HEK293 (cell line): ENCODE measurements around the gene MAPK12.

Experiments used
- CTCF ChIA-PET: fragments of 350-600 bp; formaldehyde crosslinking; extraction: SDS; loops from one replicate; lab custom pipeline; 2021; ENCODE audit warnings: antibody characterized with exemption; lab: Yijun Ruan, JAX
- POLR2A ChIA-PET: fragments of 300-600 bp; formaldehyde crosslinking; extraction: SDS; loops from one replicate; lab custom pipeline; 2020; ENCODE audit warnings: antibody characterized with exemption, inconsistent platforms; lab: Yijun Ruan, JAX
- H3K27ac ChIP-seq: fragments of 200-500 bp; sonication (Bioruptor generic); 2 replicates; pipeline ENCODE4 v1.5.1; 2014; ENCODE audit warnings: low read depth, low read length, control low read depth, inconsistent platforms; ENCODE audit errors: extremely low read depth
- H3K36me3 ChIP-seq, 2 experiments: fragments of 200-500 bp in 1 of 2; sonication (Bioruptor generic) in 1 of 2; 1 replicate in 1 of 2; 2 replicates in 1 of 2; pipeline ENCODE4 v1.5.1; 2014 to 2017; ENCODE audit warnings: inconsistent platforms in 2 of 2, low read length in 2 of 2; ENCODE audit not compliant: control insufficient read depth in 2 of 2, insufficient read depth in 1 of 2
- H3K4me1 ChIP-seq: fragments of 200-500 bp; sonication (Bioruptor generic); 2 replicates; pipeline ENCODE4 v1.5.1; 2014; ENCODE audit warnings: mild to moderate bottlenecking, low read length, inconsistent platforms; ENCODE audit not compliant: control insufficient read depth, insufficient read depth
- H3K4me3 ChIP-seq: 2 replicates; pipeline ENCODE4 v1.5.1; 2011; ENCODE audit warnings: low read depth, mild to moderate bottlenecking, control low read depth, low read length, moderate library complexity
- H3K9me3 ChIP-seq: fragments of 200-500 bp; sonication (Bioruptor generic); 2 replicates; pipeline ENCODE4 v1.5.1; 2014; ENCODE audit warnings: low read depth, low read length, inconsistent platforms; ENCODE audit not compliant: control insufficient read depth, insufficient read depth
- HOXA7 ChIP-seq: sonication (generic); formaldehyde crosslinking; IDR thresholded peaks from 2 replicates; pipeline ENCODE4 v1.8.1; 2022; ENCODE audit warnings: missing genetic modification reagents, borderline replicate concordance
- KLF1 ChIP-seq: fragments of 450-650 bp; formaldehyde crosslinking; IDR thresholded peaks from 2 replicates; pipeline ENCODE4 v1.5.1; 2016; ENCODE audit warnings: missing biosample characterization, missing genetic modification characterization
- KLF8 ChIP-seq: fragments of 450-650 bp; formaldehyde crosslinking; IDR thresholded peaks from 2 replicates; pipeline ENCODE4 v1.5.1; 2016; ENCODE audit warnings: missing biosample characterization, missing genetic modification characterization
- PRDM1 ChIP-seq: fragments of 450-650 bp; formaldehyde crosslinking; IDR thresholded peaks from 2 replicates; pipeline ENCODE4; 2016; ENCODE audit warnings: missing biosample characterization, missing genetic modification characterization
- RBAK ChIP-seq: fragments of 450-650 bp; formaldehyde crosslinking; IDR thresholded peaks from 2 replicates; pipeline ENCODE4 v1.5.1; 2016; ENCODE audit warnings: missing biosample characterization, missing genetic modification characterization
- SCRT1 ChIP-seq: fragments of 450-650 bp; formaldehyde crosslinking; IDR thresholded peaks from 2 replicates; pipeline ENCODE4 v1.5.1; 2016; ENCODE audit warnings: missing biosample characterization, missing genetic modification characterization, borderline replicate concordance
- SCRT2 ChIP-seq: fragments of 450-650 bp; formaldehyde crosslinking; IDR thresholded peaks from 2 replicates; pipeline ENCODE4 v1.5.1; 2016; ENCODE audit warnings: missing biosample characterization, missing genetic modification characterization
- TRIM28 ChIP-seq: IDR thresholded peaks from 2 replicates; pipeline ENCODE4 v1.6.1; 2011; ENCODE audit warnings: low read length, control low read depth, borderline replicate concordance
- ZBTB20 ChIP-seq: fragments of 450-650 bp; formaldehyde crosslinking; IDR thresholded peaks from 2 replicates; pipeline ENCODE4 v1.5.1; 2016; ENCODE audit warnings: missing biosample characterization, missing genetic modification characterization
- ZBTB7A ChIP-seq: fragments of 450-650 bp; formaldehyde crosslinking; IDR thresholded peaks from 2 replicates; pipeline ENCODE4 v1.5.1; 2016; ENCODE audit warnings: low read depth, missing biosample characterization, missing genetic modification characterization
- ZEB2 ChIP-seq: fragments of 450-650 bp; formaldehyde crosslinking; IDR thresholded peaks from 2 replicates; pipeline ENCODE4 v1.5.1; 2016; ENCODE audit warnings: missing biosample characterization, missing genetic modification characterization
- ZNF169 ChIP-seq: fragments of 450-650 bp; formaldehyde crosslinking; IDR thresholded peaks from 2 replicates; pipeline ENCODE4 v1.5.1; 2016; ENCODE audit warnings: missing biosample characterization, missing genetic modification characterization
- ZNF223 ChIP-seq: fragments of 450-650 bp; formaldehyde crosslinking; IDR thresholded peaks from 2 replicates; pipeline ENCODE4 v1.5.1; 2016; ENCODE audit warnings: missing biosample characterization, missing genetic modification characterization
- ZNF548 ChIP-seq: fragments of 450-650 bp; formaldehyde crosslinking; IDR thresholded peaks from 2 replicates; pipeline ENCODE4 v1.5.1; 2016; ENCODE audit warnings: missing biosample characterization, missing genetic modification characterization
- ZNF555 ChIP-seq: fragments of 450-650 bp; formaldehyde crosslinking; conservative IDR thresholded peaks from 2 replicates; pipeline ENCODE4 v1.5.1; 2017; ENCODE audit warnings: missing biosample characterization, mild to moderate bottlenecking, missing genetic modification characterization, inconsistent platforms
- ZNF585B ChIP-seq: fragments of 450-650 bp; formaldehyde crosslinking; IDR thresholded peaks from 2 replicates; pipeline ENCODE4 v1.5.1; 2016; ENCODE audit warnings: missing biosample characterization, missing genetic modification characterization
- ZNF621 ChIP-seq: fragments of 450-650 bp; formaldehyde crosslinking; IDR thresholded peaks from 2 replicates; pipeline ENCODE4 v1.5.1; 2017; ENCODE audit warnings: missing biosample characterization, missing genetic modification characterization
- ZNF623 ChIP-seq: fragments of 450-650 bp; formaldehyde crosslinking; IDR thresholded peaks from 2 replicates; pipeline ENCODE4 v1.5.1; 2016; ENCODE audit warnings: missing biosample characterization, missing genetic modification characterization
- ZNF629 ChIP-seq: fragments of 450-650 bp; formaldehyde crosslinking; IDR thresholded peaks from 2 replicates; pipeline ENCODE4 v1.5.1; 2017; ENCODE audit warnings: missing biosample characterization, missing genetic modification characterization
- ZNF664 ChIP-seq: fragments of 450-650 bp; formaldehyde crosslinking; IDR thresholded peaks from 2 replicates; pipeline ENCODE4 v1.5.1; 2016; ENCODE audit warnings: missing biosample characterization, missing genetic modification characterization
- ZNF701 ChIP-seq: fragments of 450-650 bp; formaldehyde crosslinking; IDR thresholded peaks from 2 replicates; pipeline ENCODE4 v1.5.1; 2016; ENCODE audit warnings: missing biosample characterization, missing genetic modification characterization
- ZNF76 ChIP-seq: fragments of 450-650 bp; formaldehyde crosslinking; IDR thresholded peaks from 2 replicates; pipeline ENCODE4; 2016; ENCODE audit warnings: low read depth, missing biosample characterization, missing genetic modification characterization, borderline replicate concordance
- ZNF785 ChIP-seq: fragments of 450-650 bp; formaldehyde crosslinking; IDR thresholded peaks from 2 replicates; pipeline ENCODE4 v1.5.1; 2016; ENCODE audit warnings: missing biosample characterization, missing genetic modification characterization
- TF ChIP-seq, protein P1 (sequence below): fragments of 450-650 bp; formaldehyde crosslinking; IDR thresholded peaks from 2 replicates; pipeline ENCODE4 v1.5.1; 2016; ENCODE audit warnings: missing biosample characterization, missing genetic modification characterization
- TF ChIP-seq, protein P2 (sequence below): fragments of 450-650 bp; formaldehyde crosslinking; IDR thresholded peaks from 2 replicates; pipeline ENCODE4 v1.5.1; 2016; ENCODE audit warnings: missing biosample characterization, missing genetic modification characterization
- TF ChIP-seq, protein P3 (sequence below): fragments of 450-650 bp; formaldehyde crosslinking; IDR thresholded peaks from 2 replicates; pipeline ENCODE4 v1.5.1; 2016; ENCODE audit warnings: missing biosample characterization, missing genetic modification characterization
- TF ChIP-seq, protein P4 (sequence below): fragments of 450-650 bp; formaldehyde crosslinking; IDR thresholded peaks from 2 replicates; pipeline ENCODE4; 2016; ENCODE audit warnings: missing biosample characterization, missing genetic modification characterization
- TF ChIP-seq, protein P5 (sequence below): fragments of 450-650 bp; formaldehyde crosslinking; IDR thresholded peaks from 2 replicates; pipeline ENCODE4 v1.5.1; 2016; ENCODE audit warnings: missing biosample characterization, missing genetic modification characterization

The MAPK12 gene

DNA sequence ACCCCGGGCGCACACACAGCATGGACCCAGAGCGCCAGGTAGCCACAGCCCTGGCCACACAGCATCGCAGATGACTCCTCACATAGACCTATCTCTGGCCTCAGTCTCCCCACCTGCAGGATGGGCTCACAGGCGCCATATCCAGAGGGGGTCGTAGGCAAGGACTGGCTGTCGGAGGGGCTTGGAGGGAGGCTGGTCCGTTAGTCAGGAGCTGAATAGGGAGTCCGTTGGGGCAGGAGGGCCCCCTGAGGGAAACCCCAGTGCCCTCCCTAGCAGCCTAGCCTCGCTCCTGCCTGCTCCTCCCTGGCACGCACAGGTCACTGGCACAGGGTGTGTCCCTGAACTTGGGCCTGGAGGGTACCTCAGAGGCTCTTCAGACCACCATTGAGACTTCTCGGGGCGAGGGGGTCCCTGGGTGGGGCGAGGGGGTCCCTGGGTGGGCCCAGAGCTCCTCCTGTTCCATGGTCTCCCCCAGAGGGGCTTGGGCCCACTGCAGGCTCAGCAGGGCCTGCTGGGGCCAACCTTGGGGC lies 44.0 kb upstream of the MAPK12 start:
- TF ChIP-seq, protein P1, sequence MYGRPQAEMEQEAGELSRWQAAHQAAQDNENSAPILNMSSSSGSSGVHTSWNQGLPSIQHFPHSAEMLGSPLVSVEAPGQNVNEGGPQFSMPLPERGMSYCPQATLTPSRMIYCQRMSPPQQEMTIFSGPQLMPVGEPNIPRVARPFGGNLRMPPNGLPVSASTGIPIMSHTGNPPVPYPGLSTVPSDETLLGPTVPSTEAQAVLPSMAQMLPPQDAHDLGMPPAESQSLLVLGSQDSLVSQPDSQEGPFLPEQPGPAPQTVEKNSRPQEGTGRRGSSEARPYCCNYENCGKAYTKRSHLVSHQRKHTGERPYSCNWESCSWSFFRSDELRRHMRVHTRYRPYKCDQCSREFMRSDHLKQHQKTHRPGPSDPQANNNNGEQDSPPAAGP: peak; percentile 87
- TF ChIP-seq ZNF701 (tag by site-specific recombination) (no peak), ZBTB7A (no peak), SCRT1 (no peak), ZNF223 (tag by site-specific recombination) (peak; percentile 61; the same call in 1 of the 2 replicates)
- peaks cover 0 to 38% of the 10 kb centered on the region in 2 experiments; a peak in 1 of 3 replicates for H3K36me3 ChIP-seq
- ChIA-PET CTCF (interaction anchor here (1.1 to 2.5 kb wide), 8 partner anchors 9 to 42 kb away, joined by 3 to 18 read pairs (median 4); partner anchors contain the start of gene DENND6B), POLR2A (interaction anchor here (1.0 to 4.7 kb wide), 13 partner anchors 8 to 203 kb away, joined by 3 to 37 read pairs (median 5); partner anchors contain the start of genes DENND6B, HDAC10, MAPK12 and NCAPH2)
- H3K4me3 ChIP-seq: peak overlapping the region; percentile 89
- peaks cover 21% of the 10 kb centered on the region for H3K4me1 ChIP-seq
- no peaks in the 10 kb centered on the region for H3K9me3 ChIP-seq
- H3K27ac ChIP-seq: peak overlapping the region; percentile 98

DNA sequence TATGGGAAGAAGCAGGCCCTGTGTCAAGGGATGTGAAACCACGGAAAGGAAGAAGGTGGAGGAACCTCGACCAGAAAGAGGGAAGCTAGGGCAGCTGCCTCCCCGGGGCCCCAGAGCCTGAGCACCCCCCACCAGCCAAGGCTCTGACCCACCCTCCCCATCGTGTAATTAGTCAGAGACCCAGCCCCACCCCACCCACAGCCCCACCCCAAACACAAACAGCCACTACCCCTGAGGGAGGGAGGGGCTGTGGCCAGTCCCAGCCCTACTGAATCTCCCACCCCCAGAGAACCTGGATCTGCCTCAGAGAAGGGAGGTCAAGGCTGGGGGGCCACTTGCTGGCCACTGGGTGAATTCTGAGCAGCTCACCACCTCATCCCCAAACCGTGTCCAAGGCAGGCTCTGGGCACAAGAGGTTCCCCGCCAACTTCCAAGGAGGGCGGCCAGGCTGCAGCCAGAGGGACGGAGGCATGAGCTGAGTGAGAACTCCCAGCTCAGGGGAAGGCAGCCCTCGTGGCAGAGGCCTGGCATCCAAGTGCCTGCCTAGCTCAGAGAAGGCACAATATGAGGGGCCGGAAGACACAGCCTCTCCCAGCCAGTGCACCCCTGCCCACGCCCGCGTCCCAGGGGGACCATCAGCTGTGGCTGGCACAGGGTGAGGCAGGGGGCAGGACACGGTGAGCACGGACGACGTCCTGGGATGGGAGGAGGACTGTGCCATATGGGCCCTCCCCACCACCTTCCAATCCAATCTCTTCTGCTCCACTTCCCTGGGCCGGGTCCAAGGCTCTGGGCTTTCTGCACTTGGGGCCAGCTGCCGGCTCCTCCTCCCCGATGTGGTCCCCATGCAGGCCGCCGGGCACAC lies 43.3 kb upstream of the MAPK12 start:
- Histone ChIP-seq H3K4me3 (peak overlapping the region; percentile 89), H3K36me3 (peaks cover 0 to 40% of the 10 kb centered on the region in 2 experiments; a peak in 1 of 3 replicates), H3K4me1 (peaks cover 21% of the 10 kb centered on the region), H3K9me3 (no peaks in the 10 kb centered on the region), H3K27ac (peak overlapping the region; percentile 98)
- ChIA-PET CTCF (interaction anchor here (1.1 to 2.5 kb wide), 9 partner anchors 8 to 54 kb away, joined by 3 to 18 read pairs (median 5); partner anchors contain the start of genes DENND6B and HDAC10), POLR2A (interaction anchor here (0.6 to 4.7 kb wide), 4 partner anchors 11 to 203 kb away, joined by 3 to 37 read pairs (median 5); partner anchors contain the start of gene NCAPH2)
- TF ChIP-seq ZNF585B (tag by site-specific recombination) (no peak), ZNF664 (tag by site-specific recombination) (no peak), ZBTB20 (tag by site-specific recombination) (peak; percentile 13; the same call in 1 of the 2 replicates), ZNF169 (no peak), ZNF629 (tag by site-specific recombination) (no peak), RBAK (tag by site-specific recombination) (no peak), SCRT2 (tag by site-specific recombination) (no peak), ZNF76 (no peak), ZNF555 (tag by site-specific recombination) (no peak), PRDM1 (no peak), ZNF621 (tag by site-specific recombination) (no peak), KLF1 (tag by site-specific recombination) (peak; percentile 95), ZNF548 (no peak), ZNF623 (no peak), KLF8 (tag by site-specific recombination) (no peak), TRIM28 (no peak), ZEB2 (tag by site-specific recombination) (no peak), ZNF785 (tag by site-specific recombination) (no peak), HOXA7 (no peak)
- TF ChIP-seq, protein P2, sequence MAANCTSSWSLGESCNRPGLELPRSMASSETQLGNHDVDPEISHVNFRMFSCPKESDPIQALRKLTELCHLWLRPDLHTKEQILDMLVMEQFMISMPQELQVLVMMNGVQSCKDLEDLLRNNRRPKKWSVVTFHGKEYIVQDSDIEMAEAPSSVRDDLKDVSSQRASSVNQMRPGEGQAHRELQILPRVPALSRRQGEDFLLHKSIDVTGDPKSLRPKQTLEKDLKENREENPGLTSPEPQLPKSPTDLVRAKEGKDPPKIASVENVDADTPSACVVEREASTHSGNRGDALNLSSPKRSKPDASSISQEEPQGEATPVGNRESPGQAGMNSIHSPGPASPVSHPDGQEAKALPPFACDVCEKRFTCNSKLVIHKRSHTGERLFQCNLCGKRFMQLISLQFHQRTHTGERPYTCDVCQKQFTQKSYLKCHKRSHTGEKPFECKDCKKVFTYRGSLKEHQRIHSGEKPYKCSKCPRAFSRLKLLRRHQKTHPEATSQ (tag by site-specific recombination): no peak
- TF ChIP-seq, protein P3, sequence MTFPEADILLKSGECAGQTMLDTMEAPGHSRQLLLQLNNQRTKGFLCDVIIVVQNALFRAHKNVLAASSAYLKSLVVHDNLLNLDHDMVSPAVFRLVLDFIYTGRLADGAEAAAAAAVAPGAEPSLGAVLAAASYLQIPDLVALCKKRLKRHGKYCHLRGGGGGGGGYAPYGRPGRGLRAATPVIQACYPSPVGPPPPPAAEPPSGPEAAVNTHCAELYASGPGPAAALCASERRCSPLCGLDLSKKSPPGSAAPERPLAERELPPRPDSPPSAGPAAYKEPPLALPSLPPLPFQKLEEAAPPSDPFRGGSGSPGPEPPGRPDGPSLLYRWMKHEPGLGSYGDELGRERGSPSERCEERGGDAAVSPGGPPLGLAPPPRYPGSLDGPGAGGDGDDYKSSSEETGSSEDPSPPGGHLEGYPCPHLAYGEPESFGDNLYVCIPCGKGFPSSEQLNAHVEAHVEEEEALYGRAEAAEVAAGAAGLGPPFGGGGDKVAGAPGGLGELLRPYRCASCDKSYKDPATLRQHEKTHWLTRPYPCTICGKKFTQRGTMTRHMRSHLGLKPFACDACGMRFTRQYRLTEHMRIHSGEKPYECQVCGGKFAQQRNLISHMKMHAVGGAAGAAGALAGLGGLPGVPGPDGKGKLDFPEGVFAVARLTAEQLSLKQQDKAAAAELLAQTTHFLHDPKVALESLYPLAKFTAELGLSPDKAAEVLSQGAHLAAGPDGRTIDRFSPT (tag by site-specific recombination): peak; percentile 75
- TF ChIP-seq, protein P4, sequence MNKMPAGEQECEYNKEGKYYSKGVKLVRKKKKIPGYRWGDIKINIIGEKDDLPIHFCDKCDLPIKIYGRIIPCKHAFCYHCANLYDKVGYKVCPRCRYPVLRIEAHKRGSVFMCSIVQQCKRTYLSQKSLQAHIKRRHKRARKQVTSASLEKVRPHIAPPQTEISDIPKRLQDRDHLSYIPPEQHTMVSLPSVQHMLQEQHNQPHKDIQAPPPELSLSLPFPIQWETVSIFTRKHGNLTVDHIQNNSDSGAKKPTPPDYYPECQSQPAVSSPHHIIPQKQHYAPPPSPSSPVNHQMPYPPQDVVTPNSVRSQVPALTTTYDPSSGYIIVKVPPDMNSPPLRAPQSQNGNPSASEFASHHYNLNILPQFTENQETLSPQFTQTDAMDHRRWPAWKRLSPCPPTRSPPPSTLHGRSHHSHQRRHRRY (tag by site-specific recombination): no peak
- TF ChIP-seq, protein P5, sequence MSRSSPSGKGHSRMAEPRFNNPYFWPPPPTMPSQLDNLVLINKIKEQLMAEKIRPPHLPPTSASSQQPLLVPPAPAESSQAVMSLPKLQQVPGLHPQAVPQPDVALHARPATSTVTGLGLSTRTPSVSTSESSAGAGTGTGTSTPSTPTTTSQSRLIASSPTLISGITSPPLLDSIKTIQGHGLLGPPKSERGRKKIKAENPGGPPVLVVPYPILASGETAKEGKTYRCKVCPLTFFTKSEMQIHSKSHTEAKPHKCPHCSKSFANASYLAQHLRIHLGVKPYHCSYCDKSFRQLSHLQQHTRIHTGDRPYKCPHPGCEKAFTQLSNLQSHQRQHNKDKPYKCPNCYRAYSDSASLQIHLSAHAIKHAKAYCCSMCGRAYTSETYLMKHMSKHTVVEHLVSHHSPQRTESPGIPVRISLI: no peak
